Frontal cortex (tissue), 4 donors: ENCODE data around the gene PRKX. TPM values are rescaled to one million over a fixed set of nuclear protein-coding genes. Genes with fewer than 3 reads are reported as not detected.
A peak's percentile ranks its signal among the peaks of the same experiment; 100 is the strongest.
"Not testable (repeated sequence)": the region's sequence is repeated elsewhere in the genome, so short reads cannot be mapped to it uniquely, and the experiment has no call there.

Experiments
- DNase-seq, 2 donors: peaks; one replicate each; pipeline ENCODE4 v3.0.0; 2012; ENCODE audit warnings: low spot score in 2 of 2
- FAIRE-seq: peaks from 2 replicates; lab custom pipeline; 2012; peaks lifted over from hg19 to GRCh38; lab: Jason Lieb, UNC
- total RNA-seq: library from RNA; depleted of rRNA; stranded (reverse); fragments of >200 nt; gene quantifications from one replicate; pipeline ENCODE4 v1.2.3, GENCODE V29; 2014
- donor health status: control.
- donor health status: control.
- donor health status: control.

PRKX gene
- 14.3 TPM for total RNA-seq

DNA sequence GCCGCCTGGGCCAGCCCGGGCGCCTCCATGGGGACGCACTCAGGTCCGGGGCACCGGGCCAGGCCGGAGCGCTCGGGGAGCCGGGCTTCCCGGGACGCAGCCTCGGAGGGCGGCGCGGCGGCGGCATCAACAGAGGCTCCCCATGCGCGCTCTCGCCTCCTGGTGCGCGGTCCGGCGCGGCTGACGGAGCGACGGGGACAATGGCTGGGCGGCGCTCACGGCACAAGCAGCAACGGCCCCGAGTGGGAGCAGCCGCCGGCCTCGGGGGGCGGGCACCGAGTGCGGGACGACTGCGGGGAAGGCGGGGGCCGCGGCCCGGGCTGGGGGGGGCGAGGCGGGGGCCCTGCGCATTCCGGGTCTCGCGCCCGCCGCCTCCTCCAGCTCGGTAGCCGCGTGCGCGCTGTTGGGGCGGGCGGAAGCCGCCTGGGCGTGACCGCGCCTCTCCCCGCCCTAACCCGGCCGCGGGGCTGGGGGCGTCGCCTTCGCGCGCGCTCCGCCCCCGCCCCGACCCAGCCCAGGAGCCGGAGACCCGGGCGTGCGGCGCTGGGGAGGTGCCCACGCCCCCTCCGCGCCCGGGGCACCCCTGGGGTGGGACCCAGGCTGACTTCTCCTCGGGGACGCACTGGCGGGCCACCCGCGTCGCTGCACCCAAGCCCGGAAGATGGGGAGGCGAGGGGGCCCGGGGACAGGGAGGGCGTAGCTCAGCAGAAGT lies at the start of gene PRKX:
Gene PRKX, minus strand, starts transcription at position 425 of the 712 bp plus-strand sequence. Its CDS starts 396 bp downstream, at position 29.
- DNase-seq (peak; percentile 68 to 77), FAIRE-seq (no peak)

- no peak for FAIRE-seq
- no peak for DNase-seq
Observed at GRCh38 chrX:3763111-3763510, 49.7 kb upstream of the PRKX start.

DNA sequence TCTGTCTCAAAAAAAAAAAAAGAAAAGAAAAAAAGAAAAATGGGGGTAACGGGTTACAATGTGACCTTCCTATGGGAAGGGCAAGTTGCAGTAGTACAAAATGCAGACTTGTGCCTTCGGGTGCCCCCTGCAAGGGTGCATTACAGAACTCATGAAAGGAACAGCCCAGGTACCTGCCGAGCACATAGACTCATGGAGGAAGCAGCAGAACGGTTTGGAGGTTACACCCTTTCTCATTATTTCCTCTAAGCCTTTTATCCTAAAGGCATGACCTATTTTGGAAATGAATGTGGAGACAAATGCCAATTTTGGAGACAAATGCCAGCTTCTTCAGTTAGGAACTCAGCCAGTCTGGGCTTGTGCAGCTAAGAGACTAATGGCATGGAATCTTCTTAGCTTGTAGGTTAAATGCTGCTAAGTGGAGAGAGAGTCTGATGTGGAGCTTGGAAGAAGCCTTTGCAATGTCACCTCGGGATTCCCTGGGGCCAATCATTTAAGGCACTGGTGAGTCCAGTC lies 44.1 kb upstream of the PRKX start:
- DNase-seq: no peak
- no peak for FAIRE-seq

- FAIRE-seq (no peak), DNase-seq (no peak)
Observed at GRCh38 chrX:3748052-3748559, 34.7 kb upstream of the PRKX start.

- DNase-seq (no peak), FAIRE-seq (no peak)
Observed at GRCh38 chrX:3743801-3744439, 30.5 kb upstream of the PRKX start.

DNA sequence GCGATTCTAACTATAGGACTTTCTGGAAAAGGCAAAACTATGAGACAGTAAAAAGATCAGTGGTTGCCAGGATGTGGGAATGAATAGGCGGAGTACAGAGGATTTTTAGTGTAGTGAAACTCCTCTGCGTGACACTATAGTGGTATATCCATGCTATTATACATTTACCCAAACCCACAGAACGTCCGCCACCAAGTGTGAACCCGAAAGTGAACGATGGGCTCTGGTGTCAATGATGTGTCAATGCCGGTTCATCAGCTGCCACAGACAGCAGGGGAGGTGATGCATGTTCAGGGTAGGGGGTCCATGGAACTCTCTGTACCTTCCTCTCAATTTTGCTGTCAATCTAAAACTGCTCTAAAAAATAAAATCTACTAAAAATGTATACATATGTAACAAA lies 27.5 kb upstream of the PRKX start:
- not testable (repeated sequence) for DNase-seq, FAIRE-seq

- DNase-seq (no peak), FAIRE-seq (no peak)
Observed at GRCh38 chrX:3738509-3738908, 25.1 kb upstream of the PRKX start.

DNA sequence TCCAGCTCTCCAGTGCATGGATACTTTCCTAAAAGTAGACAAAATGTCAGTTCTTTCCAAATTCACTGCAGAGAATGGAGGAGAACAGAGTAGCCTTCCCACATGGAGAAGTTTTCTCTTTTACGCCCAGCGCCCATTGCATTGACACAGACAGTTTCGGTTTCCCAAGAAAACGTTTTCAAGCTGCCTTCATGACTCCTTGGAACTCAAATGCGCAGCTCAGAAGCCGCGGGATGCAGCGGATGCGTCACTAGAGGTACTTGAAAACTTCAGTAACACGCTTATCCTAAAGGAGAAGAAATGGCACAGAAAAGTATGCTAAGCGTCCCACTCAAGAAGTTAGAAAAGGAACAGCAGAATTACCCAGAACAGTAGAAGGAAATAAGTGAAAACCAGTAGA lies 23.1 kb upstream of the PRKX start:
- DNase-seq, FAIRE-seq: not testable (repeated sequence)

GRCh38 chrX:3735891-3736290 lies 22.4 kb upstream of the PRKX start:
- FAIRE-seq, DNase-seq: not testable (repeated sequence)

- DNase-seq, FAIRE-seq: not testable (repeated sequence)
Observed at GRCh38 chrX:3734456-3734855, 21.0 kb upstream of the PRKX start.

GRCh38 chrX:3733043-3733430 lies 19.6 kb upstream of the PRKX start:
- FAIRE-seq (no peak), DNase-seq (no peak)

GRCh38 chrX:3732326-3733042 lies 19.0 kb upstream of the PRKX start:
- not testable (repeated sequence) for DNase-seq, FAIRE-seq

DNA sequence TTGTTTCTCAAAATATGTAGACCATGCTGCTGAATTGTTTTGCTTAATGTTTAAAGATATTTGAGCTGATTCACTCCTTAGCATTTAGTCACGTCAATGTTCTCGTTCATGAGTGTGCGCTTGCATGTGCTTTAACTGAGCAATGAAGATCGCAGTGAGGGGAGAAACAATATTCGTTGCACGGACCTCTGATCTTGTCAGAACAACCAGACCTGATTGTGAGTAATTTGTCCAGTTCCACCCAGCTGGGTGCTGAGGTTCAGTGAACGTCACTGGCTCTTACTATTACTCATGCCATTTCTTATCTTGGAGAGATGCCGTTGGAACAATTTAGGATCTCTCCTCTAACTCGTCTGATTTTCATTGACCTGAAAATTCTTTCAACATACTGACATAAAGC lies 15.0 kb upstream of the PRKX start:
- no peak for FAIRE-seq
- no peak for DNase-seq

- FAIRE-seq, DNase-seq: not testable (repeated sequence)
Observed at GRCh38 chrX:3723460-3723859, 10.0 kb upstream of the PRKX start.

DNA sequence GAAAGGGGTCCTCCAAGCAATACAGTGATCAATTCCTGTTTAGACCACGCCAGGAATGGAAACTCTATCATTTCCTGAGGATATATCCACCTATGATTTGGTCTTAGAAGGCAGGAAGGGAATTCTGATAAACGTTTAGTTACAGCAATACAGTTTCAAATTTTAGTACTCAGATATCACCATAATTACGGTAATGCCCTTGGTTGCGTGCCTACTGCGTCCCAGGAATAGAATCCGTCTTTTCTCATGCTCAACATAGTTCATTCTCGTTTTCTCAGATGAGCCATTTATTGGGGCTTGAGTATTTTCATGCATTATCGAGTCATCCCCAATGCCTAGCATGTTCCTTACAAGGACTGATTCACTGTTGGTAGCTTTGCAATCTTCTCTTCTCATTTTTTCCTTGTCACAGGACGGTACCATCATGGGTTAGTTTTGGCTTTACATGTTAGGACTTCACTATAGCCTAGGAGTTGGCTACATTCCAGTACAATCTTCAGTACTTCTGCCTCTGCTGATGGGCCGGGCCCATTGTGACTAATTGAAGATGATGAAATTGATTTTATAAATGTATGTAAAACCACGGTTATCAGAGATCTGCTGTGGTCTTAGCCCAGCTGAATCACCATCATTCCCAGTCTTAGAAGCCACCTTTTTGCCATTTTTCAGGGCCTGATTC lies 4.4 kb upstream of the PRKX start:
- no peak for FAIRE-seq
- DNase-seq: no peak

GRCh38 chrX:3715921-3716320 lies 2.5 kb upstream of the PRKX start:
- DNase-seq: no peak
- FAIRE-seq: no peak

- FAIRE-seq, DNase-seq: not testable (repeated sequence)
Observed at GRCh38 chrX:3714706-3715479, 1.4 kb upstream of the PRKX start.

DNA sequence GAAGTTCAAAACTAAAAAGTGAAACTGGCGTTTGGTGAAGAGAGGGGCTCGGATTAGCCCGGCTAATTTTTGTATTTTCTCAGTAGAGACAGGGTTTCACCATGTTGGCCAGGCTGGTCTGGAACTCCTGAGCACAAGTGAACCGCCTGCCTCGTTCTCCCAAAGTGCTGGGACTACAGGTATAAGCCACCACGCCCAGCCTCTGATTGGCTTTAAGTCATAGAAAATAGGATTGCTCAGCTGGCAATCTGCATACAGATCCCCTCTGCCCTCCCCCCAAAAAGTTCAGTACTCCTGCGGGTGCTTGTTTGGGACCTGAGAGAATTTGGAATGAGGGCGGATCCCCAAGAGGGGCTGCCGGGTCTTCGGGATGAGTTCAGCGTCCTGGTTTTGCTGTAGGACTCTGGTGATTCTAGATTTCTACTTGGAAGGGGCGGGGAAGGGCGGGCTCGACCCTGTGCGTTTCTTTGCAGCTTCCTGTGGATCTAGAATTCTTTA lies 537 bp upstream of the PRKX start:
- FAIRE-seq (no peak), DNase-seq (no peak)

DNA sequence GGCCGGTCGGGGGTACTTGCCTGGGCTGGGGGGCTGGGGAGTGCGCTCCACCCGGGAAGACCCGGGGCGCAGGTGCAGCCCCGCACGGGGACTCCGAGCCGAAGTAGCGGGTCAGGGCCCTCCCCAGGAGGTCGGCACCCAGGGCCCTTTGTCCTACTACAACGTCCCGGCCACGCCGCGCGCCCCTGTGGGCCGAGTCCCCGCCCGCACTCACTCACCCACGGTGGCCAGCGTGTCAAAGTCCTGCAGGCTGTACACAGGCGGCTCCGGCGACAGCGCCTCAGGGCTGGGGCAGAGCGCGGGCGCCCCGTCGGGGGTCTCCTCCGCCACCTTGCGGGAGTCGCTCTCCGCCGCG lies 602 bp downstream of the PRKX start:
- FAIRE-seq: no peak

More for the DNA sequence above, 602 bp downstream of the PRKX start:
- DNase-seq: no peak
